ENCODE results near the gene DYNLT3. TPM values are rescaled to one million over a fixed set of nuclear protein-coding genes. Genes with fewer than 3 reads are reported as not detected.
A peak's percentile ranks its signal among the peaks of the same experiment; 100 is the strongest.

The DYNLT3 gene, protein sequence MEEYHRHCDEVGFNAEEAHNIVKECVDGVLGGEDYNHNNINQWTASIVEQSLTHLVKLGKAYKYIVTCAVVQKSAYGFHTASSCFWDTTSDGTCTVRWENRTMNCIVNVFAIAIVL
- total RNA-seq (ENCODE audit: low replicate concordance) = 13.7 and 16.3 TPM in 2 replicates
- long read RNA-seq, transcript DYNLT3-201 (5 exons, 2,217 nt) = major isoform, 176 of 184 reads
- long read RNA-seq, partial matches to known transcripts = 3 of 184 reads
- long read RNA-seq, other reads (novel, unspliced or antisense) = 4 of 184 reads

DNA sequence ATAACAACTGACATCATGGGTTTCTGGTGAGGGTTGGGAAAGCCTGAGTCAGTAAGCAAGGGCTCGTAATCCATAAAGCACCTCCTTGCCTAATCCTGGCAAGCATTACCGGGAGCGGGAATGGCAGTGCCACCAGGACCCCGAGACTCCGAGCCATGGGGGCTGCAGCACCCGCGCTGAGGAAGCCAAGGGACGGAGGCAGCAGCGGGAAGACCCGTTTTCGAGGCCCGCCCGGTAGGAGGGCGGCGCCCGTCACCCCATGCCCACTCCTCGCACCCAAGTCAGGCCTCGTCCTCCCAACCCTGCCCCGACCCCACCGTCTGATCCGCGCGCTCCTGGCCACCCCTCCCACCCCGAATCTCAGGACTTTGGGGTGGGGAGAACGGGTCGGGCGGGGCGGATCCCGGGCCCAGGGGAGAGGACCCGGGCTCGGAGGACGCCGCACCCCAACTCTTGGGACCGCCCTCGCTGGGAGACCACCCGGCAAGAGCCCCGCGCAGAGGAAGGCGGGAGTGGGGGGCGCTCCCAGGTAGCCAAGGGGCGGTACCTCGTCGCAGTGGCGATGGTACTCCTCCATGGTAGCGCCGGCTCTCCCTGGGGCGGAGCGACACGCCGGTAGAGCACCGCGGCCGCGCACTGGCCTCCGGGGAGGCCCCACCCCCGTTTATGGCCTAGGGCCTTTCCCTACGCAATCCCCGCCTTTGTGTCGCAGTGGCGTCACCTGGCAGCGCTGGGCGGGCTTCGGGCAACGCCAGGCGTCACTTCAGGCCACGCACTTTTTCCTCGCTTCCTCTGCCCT is at the start of gene DYNLT3:
Gene DYNLT3, minus strand, starts transcription at position 638 of the 799 bp plus-strand sequence. Its CDS starts 61 bp downstream, at position 577.
- TF ChIP-seq, protein P1, sequence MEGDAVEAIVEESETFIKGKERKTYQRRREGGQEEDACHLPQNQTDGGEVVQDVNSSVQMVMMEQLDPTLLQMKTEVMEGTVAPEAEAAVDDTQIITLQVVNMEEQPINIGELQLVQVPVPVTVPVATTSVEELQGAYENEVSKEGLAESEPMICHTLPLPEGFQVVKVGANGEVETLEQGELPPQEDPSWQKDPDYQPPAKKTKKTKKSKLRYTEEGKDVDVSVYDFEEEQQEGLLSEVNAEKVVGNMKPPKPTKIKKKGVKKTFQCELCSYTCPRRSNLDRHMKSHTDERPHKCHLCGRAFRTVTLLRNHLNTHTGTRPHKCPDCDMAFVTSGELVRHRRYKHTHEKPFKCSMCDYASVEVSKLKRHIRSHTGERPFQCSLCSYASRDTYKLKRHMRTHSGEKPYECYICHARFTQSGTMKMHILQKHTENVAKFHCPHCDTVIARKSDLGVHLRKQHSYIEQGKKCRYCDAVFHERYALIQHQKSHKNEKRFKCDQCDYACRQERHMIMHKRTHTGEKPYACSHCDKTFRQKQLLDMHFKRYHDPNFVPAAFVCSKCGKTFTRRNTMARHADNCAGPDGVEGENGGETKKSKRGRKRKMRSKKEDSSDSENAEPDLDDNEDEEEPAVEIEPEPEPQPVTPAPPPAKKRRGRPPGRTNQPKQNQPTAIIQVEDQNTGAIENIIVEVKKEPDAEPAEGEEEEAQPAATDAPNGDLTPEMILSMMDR (conservative IDR thresholded peaks at IDR 0.05) = no peak
- Mint-ChIP-seq H3K27ac (peak within 1 kb of the TSS; percentile 80), H3K27me3 (no peaks in the 10 kb centered on the region), H3K9me3 (peaks cover 4% of the 10 kb centered on the region), H3K4me1 (ENCODE audit: unreplicated experiment) (no peaks in the 10 kb centered on the region), H3K4me3 (peak within 1 kb of the TSS; percentile 87), H3K36me3 (no peaks in the 10 kb centered on the region)
- DNase-seq (ENCODE audit: extremely low spot score, unreplicated experiment) = peak; percentile 77

DNA sequence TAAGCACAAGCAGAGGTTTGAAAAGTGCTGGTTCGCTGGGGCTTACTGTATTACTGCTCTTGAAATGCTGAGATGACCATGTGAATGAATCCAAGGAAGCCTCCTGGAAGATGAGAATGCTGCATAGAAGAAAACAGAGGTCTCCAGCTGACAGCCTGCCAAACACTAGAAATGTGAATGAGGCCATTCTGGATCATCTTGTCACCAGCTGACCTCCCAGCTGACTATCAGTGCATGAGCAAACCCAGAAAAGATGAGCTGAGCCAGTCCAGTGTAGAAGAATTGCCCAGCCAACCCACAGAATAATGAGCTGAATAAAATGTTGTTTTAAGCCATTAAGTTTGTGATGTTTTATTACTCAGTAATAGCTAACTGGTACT is 49.1 kb upstream of the DYNLT3 start:
- DNase-seq (ENCODE audit: extremely low spot score, unreplicated experiment) = no peak
- Mint-ChIP-seq H3K9me3 (no peaks in the 10 kb centered on the region), H3K27me3 (no peaks in the 10 kb centered on the region), H3K27ac (no peak overlapping the region), H3K4me3 (no peak overlapping the region), H3K4me1 (ENCODE audit: unreplicated experiment) (no peaks in the 10 kb centered on the region), H3K36me3 (no peaks in the 10 kb centered on the region)
- TF ChIP-seq, protein P1 (conservative IDR thresholded peaks at IDR 0.05) = no peak

DNA sequence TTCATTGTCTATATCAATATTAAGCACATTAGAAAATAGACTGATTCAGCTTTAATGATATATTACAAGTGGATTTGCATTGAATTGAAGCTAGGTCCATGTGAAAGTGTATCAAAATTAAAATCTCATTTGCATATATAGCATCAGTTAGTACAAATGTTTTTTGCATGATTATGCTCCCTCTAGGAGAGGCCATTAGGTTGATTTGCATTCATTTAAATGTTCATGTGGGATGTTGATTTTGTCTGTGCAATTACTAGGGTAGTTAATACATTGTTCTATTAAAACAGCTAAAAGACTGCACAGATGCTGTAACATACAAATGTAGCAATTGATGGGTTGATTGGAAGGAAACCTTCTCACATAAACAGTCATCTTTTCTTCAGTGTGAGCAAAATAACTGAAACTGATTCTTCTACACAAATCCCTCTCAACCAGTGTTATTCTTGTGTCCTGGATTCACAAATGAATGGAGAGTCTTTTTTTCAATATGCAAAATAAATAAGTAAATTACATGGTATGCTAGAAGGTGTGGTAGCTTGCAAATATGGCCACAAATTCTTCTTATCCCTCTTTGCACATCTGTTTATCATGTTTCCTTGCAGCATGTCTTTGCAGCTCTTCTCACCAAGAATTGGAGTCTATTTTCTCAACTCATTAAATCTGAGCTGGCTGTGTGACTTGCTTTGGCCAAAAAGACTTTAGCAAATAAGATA is 48.6 kb upstream of the DYNLT3 start:
- Mint-ChIP-seq H3K27me3 (no peaks in the 10 kb centered on the region), H3K4me1 (ENCODE audit: unreplicated experiment) (no peaks in the 10 kb centered on the region)

DNA sequence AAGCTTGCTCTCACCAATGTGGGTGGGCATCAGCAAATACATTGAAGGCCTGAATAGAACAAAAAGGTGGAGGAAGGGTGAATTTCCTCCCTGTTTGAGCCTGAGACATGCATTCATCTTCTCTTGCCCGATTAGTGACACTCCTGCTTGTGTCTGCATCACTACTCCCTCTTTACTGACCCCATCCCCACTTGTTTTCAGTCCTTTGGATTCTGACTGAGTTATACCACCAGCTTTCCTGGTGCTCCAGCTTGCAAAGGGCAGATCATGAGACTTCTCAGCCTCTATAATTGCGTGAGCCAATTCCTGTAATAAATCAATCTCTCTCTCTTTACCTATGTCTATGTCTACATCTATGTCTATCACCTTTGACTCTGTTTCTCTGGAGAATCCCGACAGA is 47.4 kb upstream of the DYNLT3 start:
- Mint-ChIP-seq H3K27me3 (no peaks in the 10 kb centered on the region), H3K27ac (no peak overlapping the region), H3K36me3 (no peaks in the 10 kb centered on the region), H3K9me3 (no peaks in the 10 kb centered on the region), H3K4me1 (ENCODE audit: unreplicated experiment) (no peaks in the 10 kb centered on the region), H3K4me3 (no peak overlapping the region)
- no peak for DNase-seq (ENCODE audit: extremely low spot score, unreplicated experiment)
- TF ChIP-seq, protein P1 (conservative IDR thresholded peaks at IDR 0.05) = no peak

More for the DNA sequence above, 48.6 kb upstream of the DYNLT3 start:
- Mint-ChIP-seq H3K4me3 (no peak overlapping the region), H3K36me3 (no peaks in the 10 kb centered on the region), H3K9me3 (no peaks in the 10 kb centered on the region), H3K27ac (no peak overlapping the region)
- TF ChIP-seq, protein P1 (conservative IDR thresholded peaks at IDR 0.05) = no peak
- DNase-seq (ENCODE audit: extremely low spot score, unreplicated experiment) = no peak

DNA sequence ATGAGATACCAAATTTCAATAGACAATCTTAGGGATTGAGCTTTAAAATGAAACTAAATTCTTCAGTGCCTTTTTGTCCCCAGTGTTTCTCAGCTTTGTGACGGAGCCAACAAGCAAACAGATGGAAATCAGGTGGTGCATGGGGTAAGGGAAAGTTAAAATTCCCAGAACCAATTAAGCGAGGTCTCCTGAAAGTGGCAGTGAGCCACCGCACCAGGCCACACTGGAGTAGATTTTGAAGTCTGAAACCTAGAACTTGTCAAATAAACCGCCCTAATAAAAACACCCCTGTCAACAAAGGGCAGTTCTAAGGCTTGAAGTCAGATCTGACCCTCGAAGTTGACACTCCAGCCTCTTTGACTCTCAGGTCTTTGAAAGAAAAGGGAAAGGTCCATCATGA is 40.6 kb upstream of the DYNLT3 start:
- TF ChIP-seq, protein P1 (conservative IDR thresholded peaks at IDR 0.05) = no peak
- Mint-ChIP-seq H3K4me3 (no peak overlapping the region), H3K27ac (no peak overlapping the region), H3K4me1 (ENCODE audit: unreplicated experiment) (no peaks in the 10 kb centered on the region), H3K27me3 (no peaks in the 10 kb centered on the region), H3K36me3 (no peaks in the 10 kb centered on the region), H3K9me3 (no peaks in the 10 kb centered on the region)
- DNase-seq (ENCODE audit: extremely low spot score, unreplicated experiment) = no peak

Measured in type B pancreatic cell (in vitro differentiated cells).